ENCODE measurements around the gene SLC1A3.

GRCh38 chr5:36631620-36632362, 25.4 kb downstream of the SLC1A3 start:
- no peak for TF ChIP-seq ZNF274 (IDR thresholded peaks at IDR 0.05; ENCODE audit: low read depth, low read length)
- no peak for TF ChIP-seq YY1 (IDR thresholded peaks at IDR 0.05; ENCODE audit: insufficient read depth, insufficient read length)
